ENCODE measurements around the gene ZNF469. TPM values are rescaled to one million over a fixed set of nuclear protein-coding genes. Genes with fewer than 3 reads are reported as not detected.

The ZNF469 gene
- total RNA-seq, 4 donors from 2014 or later = 0.14 to 0.75 (median 0.54) TPM

DNA sequence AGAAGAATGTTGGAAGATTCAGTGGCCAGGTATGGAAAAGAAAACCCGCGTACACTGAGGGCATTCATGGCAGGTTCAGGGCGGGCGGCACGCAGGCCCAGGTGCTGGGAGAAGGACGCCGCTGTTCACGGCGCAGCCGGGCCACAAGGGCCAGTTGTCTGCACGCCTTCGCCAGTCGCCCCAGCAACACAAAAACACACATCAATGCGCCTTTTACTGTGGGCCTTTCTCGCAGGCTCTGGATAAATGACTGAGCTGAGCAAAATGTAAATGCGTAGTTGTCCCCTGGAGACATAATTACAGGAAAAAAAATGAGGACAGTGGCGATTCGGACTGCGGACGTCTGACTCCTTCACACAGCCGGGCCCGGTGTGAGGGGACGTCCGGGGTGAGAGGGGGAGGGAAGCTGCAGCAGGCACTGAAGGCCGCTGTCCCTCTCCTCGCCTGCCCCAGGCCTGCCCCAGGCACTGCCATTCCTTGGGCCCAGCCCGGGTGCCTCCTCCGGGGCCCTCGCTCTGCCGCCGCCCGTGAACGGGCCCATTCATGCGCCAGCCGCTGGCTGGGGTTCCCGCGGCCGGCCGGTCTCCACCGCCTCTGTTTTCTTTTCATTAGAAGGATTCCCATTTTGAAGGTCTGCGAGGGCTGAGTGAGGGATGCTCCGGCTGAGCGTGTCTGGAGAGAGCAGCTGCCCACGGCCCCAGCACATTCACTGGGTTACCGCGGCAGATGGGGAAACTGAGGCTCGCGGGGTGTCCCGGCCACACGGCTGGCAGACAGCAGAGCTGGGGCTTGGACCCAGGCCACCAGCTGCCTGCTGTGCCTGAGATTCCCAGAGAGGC is 6.5 kb upstream of the ZNF469 start:
- H3K36me3 ChIP-seq = no peaks in the 10 kb centered on the region
- DNase-seq = no peak
- H3K27me3 ChIP-seq = no peaks in the 10 kb centered on the region
- intact Hi-C loops (cut with DNase I; ENCODE audit: low total_unique reads) = no loop called here
- in situ Hi-C loops (cut with MboI; ENCODE audit: low pct_ligation_motif_present in 1 of 4, low pct_unique_long_range_greater_than_20kb in 1 of 4, low sequenced_read_pairs in 3 of 4) = no loop called here
- no peak overlapping the region for H3K27ac ChIP-seq
- no peaks in the 10 kb centered on the region for H3K9me3 ChIP-seq
- no peaks in the 10 kb centered on the region for H3K4me1 ChIP-seq
- TF ChIP-seq POLR2AphosphoS5 (IDR thresholded peaks at IDR 0.05) = no peak
- no peak for TF ChIP-seq POLR2A (IDR thresholded peaks at IDR 0.05)
- TF ChIP-seq, protein P1, sequence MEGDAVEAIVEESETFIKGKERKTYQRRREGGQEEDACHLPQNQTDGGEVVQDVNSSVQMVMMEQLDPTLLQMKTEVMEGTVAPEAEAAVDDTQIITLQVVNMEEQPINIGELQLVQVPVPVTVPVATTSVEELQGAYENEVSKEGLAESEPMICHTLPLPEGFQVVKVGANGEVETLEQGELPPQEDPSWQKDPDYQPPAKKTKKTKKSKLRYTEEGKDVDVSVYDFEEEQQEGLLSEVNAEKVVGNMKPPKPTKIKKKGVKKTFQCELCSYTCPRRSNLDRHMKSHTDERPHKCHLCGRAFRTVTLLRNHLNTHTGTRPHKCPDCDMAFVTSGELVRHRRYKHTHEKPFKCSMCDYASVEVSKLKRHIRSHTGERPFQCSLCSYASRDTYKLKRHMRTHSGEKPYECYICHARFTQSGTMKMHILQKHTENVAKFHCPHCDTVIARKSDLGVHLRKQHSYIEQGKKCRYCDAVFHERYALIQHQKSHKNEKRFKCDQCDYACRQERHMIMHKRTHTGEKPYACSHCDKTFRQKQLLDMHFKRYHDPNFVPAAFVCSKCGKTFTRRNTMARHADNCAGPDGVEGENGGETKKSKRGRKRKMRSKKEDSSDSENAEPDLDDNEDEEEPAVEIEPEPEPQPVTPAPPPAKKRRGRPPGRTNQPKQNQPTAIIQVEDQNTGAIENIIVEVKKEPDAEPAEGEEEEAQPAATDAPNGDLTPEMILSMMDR (IDR thresholded peaks at IDR 0.05) = no peak
- WGBS, 2 donors (ENCODE audit: low coverage in 1 of 2) = 75 to 84% methylated on average over 18 to 50 of the region's 50 CpGs
- H3K4me3 ChIP-seq = no peak overlapping the region

DNA sequence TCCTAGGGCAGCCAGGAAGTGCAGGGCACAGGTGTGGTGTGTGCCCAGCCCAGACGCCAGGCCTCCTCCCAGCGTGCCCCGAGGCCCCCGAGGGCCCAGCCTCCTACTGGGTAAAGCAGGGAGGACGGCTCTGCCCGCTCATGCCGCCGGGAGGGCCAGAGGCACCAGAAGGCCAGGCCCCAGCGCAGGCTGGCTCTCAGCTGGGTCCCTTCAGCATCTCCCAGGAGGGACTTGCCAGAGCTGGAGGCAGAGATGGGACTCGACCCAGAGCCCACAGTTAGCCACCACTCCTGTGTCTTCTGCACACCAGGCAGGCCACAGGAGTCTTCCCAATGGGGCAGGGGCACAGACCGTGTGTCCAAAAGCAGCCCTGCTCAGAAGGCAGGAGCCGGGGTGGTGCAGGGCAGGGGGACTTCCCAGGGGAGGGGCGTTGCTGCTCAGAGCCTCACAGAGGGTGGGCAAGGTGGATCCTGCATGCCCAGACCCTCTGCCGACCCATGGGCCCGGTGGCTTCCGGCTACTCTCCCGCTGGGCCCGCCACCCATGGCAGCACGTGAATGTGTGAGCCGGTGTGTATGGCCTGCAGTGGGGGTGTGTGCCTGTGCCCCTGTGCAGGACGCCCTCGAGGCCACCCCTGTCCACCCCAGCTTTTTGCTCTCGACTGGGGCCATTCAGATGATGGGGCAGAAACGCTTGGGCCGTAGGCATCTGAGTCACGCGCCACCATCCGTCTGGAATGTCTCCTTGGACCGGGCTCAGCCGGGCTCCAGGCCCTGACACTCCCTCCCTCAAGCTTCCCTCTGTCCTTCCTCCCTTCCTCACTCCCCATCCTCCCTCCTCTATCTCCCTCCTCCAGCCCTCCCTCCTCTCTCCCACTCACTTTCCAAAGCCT is 5.7 kb upstream of the ZNF469 start:
- WGBS, 2 donors (ENCODE audit: low coverage in 1 of 2) = 84% methylated on average over 28 of the region's 30 CpGs; no CpG with 5 or more reads in 1 of the 2 donors

DNA sequence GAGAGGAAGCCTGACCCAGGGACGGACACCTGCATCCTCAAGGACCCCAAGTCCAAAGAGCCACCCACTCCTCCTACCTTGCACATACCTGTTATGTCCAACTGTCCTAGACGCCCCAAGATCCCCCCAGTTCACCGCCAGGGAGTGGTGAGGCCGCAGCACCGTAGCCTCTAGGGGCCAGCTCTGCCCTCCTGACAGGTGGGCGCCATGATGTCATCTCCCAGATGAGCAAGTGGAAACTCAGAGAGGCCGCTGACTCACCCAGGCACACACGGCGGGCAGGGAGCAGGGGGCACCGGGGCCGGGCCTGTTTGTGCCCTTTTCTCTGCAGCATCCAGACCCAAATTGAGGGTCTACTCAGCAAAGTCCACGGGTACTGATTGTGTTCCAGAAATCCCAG is 4.8 kb upstream of the ZNF469 start:
- H3K9me3 ChIP-seq = no peaks in the 10 kb centered on the region
- in situ Hi-C loops (cut with MboI; ENCODE audit: low pct_ligation_motif_present in 1 of 4, low pct_unique_long_range_greater_than_20kb in 1 of 4, low sequenced_read_pairs in 3 of 4) (no loop called here), intact Hi-C loops (cut with DNase I; ENCODE audit: low total_unique reads) (no loop called here)
- H3K27me3 ChIP-seq = peaks cover 15% of the 10 kb centered on the region
- WGBS, 2 donors (ENCODE audit: low coverage in 1 of 2) = 85 to 90% methylated on average over 3 to 12 of the region's 12 CpGs
- H3K4me1 ChIP-seq = no peaks in the 10 kb centered on the region
- no peaks in the 10 kb centered on the region for H3K36me3 ChIP-seq
- H3K4me3 ChIP-seq = no peak overlapping the region
- no peak for DNase-seq
- no peak for TF ChIP-seq POLR2AphosphoS5 (IDR thresholded peaks at IDR 0.05)
- TF ChIP-seq POLR2A (IDR thresholded peaks at IDR 0.05) = no peak
- no peak for TF ChIP-seq EP300 (IDR thresholded peaks at IDR 0.05; ENCODE audit: low read depth)
- TF ChIP-seq, protein P1 (IDR thresholded peaks at IDR 0.05) = no peak
- H3K27ac ChIP-seq = no peak overlapping the region

More for the DNA sequence above, 5.7 kb upstream of the ZNF469 start:
- H3K36me3 ChIP-seq = no peaks in the 10 kb centered on the region
- intact Hi-C loops (cut with DNase I; ENCODE audit: low total_unique reads) (no loop called here), in situ Hi-C loops (cut with MboI; ENCODE audit: low pct_ligation_motif_present in 1 of 4, low pct_unique_long_range_greater_than_20kb in 1 of 4, low sequenced_read_pairs in 3 of 4) (no loop called here)
- no peak overlapping the region for H3K27ac ChIP-seq
- no peaks in the 10 kb centered on the region for H3K9me3 ChIP-seq
- H3K4me3 ChIP-seq = no peak overlapping the region
- H3K27me3 ChIP-seq = peaks cover 7% of the 10 kb centered on the region
- H3K4me1 ChIP-seq = no peaks in the 10 kb centered on the region
- DNase-seq = no peak
- TF ChIP-seq POLR2A (IDR thresholded peaks at IDR 0.05) (no peak), EP300 (IDR thresholded peaks at IDR 0.05; ENCODE audit: low read depth) (no peak), POLR2AphosphoS5 (IDR thresholded peaks at IDR 0.05) (no peak)
- TF ChIP-seq, protein P1 (IDR thresholded peaks at IDR 0.05) = no peak

DNA sequence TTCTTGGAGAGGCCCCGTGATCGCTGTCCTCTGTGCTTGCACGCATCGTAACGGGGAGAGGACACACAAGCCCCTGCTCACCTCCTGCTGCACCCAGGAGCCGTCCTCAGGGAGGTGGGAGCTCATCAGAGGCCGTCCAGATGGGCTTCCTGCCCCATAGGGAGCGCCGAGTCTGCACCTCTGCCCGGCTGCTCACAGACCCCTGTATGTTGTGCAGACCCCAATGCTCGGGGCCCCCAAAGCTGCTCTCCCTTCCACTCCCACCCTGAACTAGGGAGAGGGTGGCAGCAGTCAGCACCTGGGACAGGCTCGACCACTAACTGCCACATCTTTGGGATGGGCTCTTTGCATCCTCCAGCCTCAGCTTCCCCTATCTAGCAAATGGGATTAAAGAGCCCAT is 4.4 kb upstream of the ZNF469 start:
- Histone ChIP-seq H3K4me3 (no peak overlapping the region), H3K4me1 (peaks cover 0 to 1% (median 0%) of the 10 kb centered on the region in 4 donors), H3K36me3 (no peaks in the 10 kb centered on the region), H3K27me3 (peaks cover 16% of the 10 kb centered on the region), H3K9me3 (no peaks in the 10 kb centered on the region), H3K27ac (no peak overlapping the region)
- TF ChIP-seq POLR2AphosphoS5 (IDR thresholded peaks at IDR 0.05) (no peak), EP300 (IDR thresholded peaks at IDR 0.05; ENCODE audit: low read depth) (no peak), POLR2A (IDR thresholded peaks at IDR 0.05) (no peak)
- TF ChIP-seq, protein P1 (IDR thresholded peaks at IDR 0.05) = no peak
- intact Hi-C loops (cut with DNase I; ENCODE audit: low total_unique reads) = no loop called here
- in situ Hi-C loops (cut with MboI; ENCODE audit: low pct_ligation_motif_present in 1 of 4, low pct_unique_long_range_greater_than_20kb in 1 of 4, low sequenced_read_pairs in 3 of 4) = no loop called here
- 75% methylated on average over 8 of the region's 12 CpGs; no CpG with 5 or more reads in 1 of the 2 donors for WGBS, 2 donors (ENCODE audit: low coverage in 1 of 2)
- DNase-seq = no peak

Measured in transverse colon (tissue), 4 donors.